Naive thymus-derived CD4-positive, alpha-beta T cell (primary cell): ENCODE measurements around the gene GDAP2. TPM values are rescaled to one million over a fixed set of nuclear protein-coding genes. Genes with fewer than 3 reads are reported as not detected.

Experiments used
- ATAC-seq: fragments of 150-1000 bp; cut with Tn5 transposase; 2 replicates; pipeline ENCODE4 v1.10.0; 2021; ENCODE audit warnings: mild to moderate bottlenecking, moderate library complexity
- CTCF ChIA-PET: fragments of 350-600 bp; sonication (Branson Sonifier 250); formaldehyde crosslinking; loops from one replicate; lab custom pipeline; 2021; ENCODE audit warnings: antibody characterized with exemption; lab: Charles Lee
- POLR2A ChIA-PET: fragments of 350-600 bp; sonication (Branson Sonifier 250); formaldehyde crosslinking; loops from one replicate; lab custom pipeline; 2021; ENCODE audit warnings: antibody characterized with exemption, inconsistent platforms; lab: Charles Lee
- DNase-seq, 9 donors: peaks; one replicate each; pipeline versions ENCODE4 v3.0.0 to v3.0.0-alpha.2; 2020 to 2022; ENCODE audit warnings: mixed read lengths in 1 of 9
- H3K27ac ChIP-seq: one replicate; pipeline ENCODE4 v1.7.0; 2013; ENCODE audit warnings: mild to moderate bottlenecking, low read depth, low read length, moderate library complexity
- H3K27me3 ChIP-seq, 2 donors: one replicate each; pipeline ENCODE4 v1.7.0; 2013; ENCODE audit warnings: low read length in 2 of 2, mild to moderate bottlenecking in 2 of 2, moderate library complexity in 2 of 2; ENCODE audit not compliant: control insufficient read depth in 2 of 2, insufficient read depth in 2 of 2
- H3K36me3 ChIP-seq, 3 experiments: 1 replicate in 2 of 3; 2 replicates in 1 of 3; pipeline ENCODE4 v1.7.0; 2013; ENCODE audit warnings: low read length in 3 of 3, mild to moderate bottlenecking in 3 of 3, moderate library complexity in 1 of 3; ENCODE audit not compliant: insufficient read depth in 3 of 3, control insufficient read depth in 2 of 3
- H3K4me1 ChIP-seq, 2 donors: one replicate each; pipeline ENCODE4 v1.7.0; 2013; ENCODE audit warnings: low read length in 2 of 2, mild to moderate bottlenecking in 2 of 2, moderate library complexity in 1 of 2; ENCODE audit not compliant: control insufficient read depth in 2 of 2, insufficient read depth in 2 of 2
- H3K4me3 ChIP-seq: 2 replicates; pipeline ENCODE4 v1.7.0; 2013; ENCODE audit warnings: mild to moderate bottlenecking, low read length
- H3K9me3 ChIP-seq, 3 experiments: 1 replicate in 2 of 3; 2 replicates in 1 of 3; pipeline ENCODE4 v1.7.0; 2013; ENCODE audit warnings: low read length in 3 of 3; ENCODE audit not compliant: control insufficient read depth in 2 of 3
- H3K27ac Mint-ChIP-seq, 9 donors: one replicate each; pipeline ENCODE4 v1.8.0; 2020 to 2022; ENCODE audit warnings: mixed read lengths in 9 of 9, mild to moderate bottlenecking in 8 of 9, moderate library complexity in 5 of 9, inconsistent platforms in 2 of 9
- H3K27me3 Mint-ChIP-seq, 5 donors: one replicate each; pipeline ENCODE4 v1.8.0; 2021 to 2022; ENCODE audit warnings: mixed read lengths in 5 of 5, mild to moderate bottlenecking in 1 of 5
- H3K36me3 Mint-ChIP-seq, 5 donors: one replicate each; pipeline ENCODE4 v1.8.0; 2020 to 2022; ENCODE audit warnings: mixed read lengths in 5 of 5, mild to moderate bottlenecking in 3 of 5, inconsistent platforms in 1 of 5
- H3K4me1 Mint-ChIP-seq, 7 donors: one replicate each; pipeline ENCODE4 v1.8.0; 2020 to 2022; ENCODE audit warnings: mixed read lengths in 7 of 7, mild to moderate bottlenecking in 3 of 7, inconsistent platforms in 1 of 7
- H3K4me3 Mint-ChIP-seq, 10 donors: one replicate each; pipeline ENCODE4 v1.8.0; 2020 to 2022; ENCODE audit warnings: mild to moderate bottlenecking in 10 of 10, mixed read lengths in 10 of 10, moderate library complexity in 6 of 10, inconsistent platforms in 2 of 10
- H3K9me3 Mint-ChIP-seq, 11 donors: one replicate each; pipeline ENCODE4 v1.8.0; 2020 to 2022; ENCODE audit warnings: mixed read lengths in 11 of 11, mild to moderate bottlenecking in 4 of 11, inconsistent platforms in 1 of 11, moderate library complexity in 1 of 11
- intact Hi-C, 2 donors: fragments of 100-400 bp; cut with micrococcal nuclease; formaldehyde crosslinking; loops; one replicate each; pipeline ENCODE4 v1.15.1; 2023
- polyA plus RNA-seq, 2 donors: library from polyadenylated mRNA; unstranded; fragments of 300-500 nt; fragmentation: Illumina TruSeq; gene quantifications; one replicate each; pipeline ENCODE4 v1.2.3, GENCODE V29; 2021
- total RNA-seq, 6 experiments: library from RNA in 5 of 6; stranded (reverse) in 5 of 6; gene quantifications; 1 replicate in 5 of 6; 2 replicates in 1 of 6; pipeline ENCODE4 v1.2.3 and lab custom pipeline; 2021 to 2026

GDAP2 gene
- total and polyA plus RNA-seq, 7 experiments from 2014 or later: 9.7 to 31.2 (median 24.9) TPM

GRCh38 chr1:117843791-117844190, 85.6 kb downstream of the GDAP2 start:
- CTCF ChIA-PET: interaction anchor here (0.6 kb wide), 1 partner anchor 1058 kb away, joined by 3 read pairs; no protein-coding TSS in a partner anchor
- peaks cover 10 to 74% (median 62%) of the 10 kb centered on the region in 5 donors for H3K36me3 Mint-ChIP-seq

GRCh38 chr1:117842408-117843170, 86.8 kb downstream of the GDAP2 start:
- POLR2A ChIA-PET: interaction anchor here (0.6 kb wide), 1 partner anchor 374 kb away, joined by 4 read pairs; no protein-coding TSS in a partner anchor
- H3K9me3 Mint-ChIP-seq: peaks cover 13 to 50% (median 23%) of the 10 kb centered on the region in 11 donors
- H3K4me1 Mint-ChIP-seq: no peaks in the 10 kb centered on the region

More at GRCh38 chr1:117843791-117844190, 85.6 kb downstream of the GDAP2 start:
- POLR2A ChIA-PET: no interaction called here
- Mint-ChIP-seq H3K4me3 (no peak overlapping the region), H3K27me3 (no peaks in the 10 kb centered on the region), H3K4me1 (no peaks in the 10 kb centered on the region), H3K9me3 (peaks cover 13 to 43% (median 20%) of the 10 kb centered on the region in 11 donors), H3K27ac (no peak overlapping the region)
- Histone ChIP-seq H3K9me3 (no peaks in the 10 kb centered on the region), H3K27ac (no peak overlapping the region), H3K4me3 (no peak overlapping the region), H3K36me3 (no peaks in the 10 kb centered on the region), H3K27me3 (no peaks in the 10 kb centered on the region), H3K4me1 (no peaks in the 10 kb centered on the region)
- ATAC-seq: no peak
- no peak for DNase-seq
- intact Hi-C loops: no loop called here

GRCh38 chr1:117841117-117841650, 88.2 kb downstream of the GDAP2 start:
- H3K27ac Mint-ChIP-seq: no peak overlapping the region
- ChIA-PET CTCF (no interaction called here), POLR2A (no interaction called here)
- Histone ChIP-seq H3K4me1 (no peaks in the 10 kb centered on the region), H3K27me3 (no peaks in the 10 kb centered on the region), H3K27ac (no peak overlapping the region), H3K4me3 (no peak overlapping the region), H3K36me3 (no peaks in the 10 kb centered on the region), H3K9me3 (no peaks in the 10 kb centered on the region)
- DNase-seq (no peak), ATAC-seq (no peak)
- no peak overlapping the region for H3K4me3 Mint-ChIP-seq
- intact Hi-C loops: no loop called here
- H3K27me3 Mint-ChIP-seq: no peaks in the 10 kb centered on the region
- H3K36me3 Mint-ChIP-seq: peaks cover 10 to 67% (median 63%) of the 10 kb centered on the region in 5 donors
- peaks cover 13 to 50% (median 23%) of the 10 kb centered on the region in 11 donors for H3K9me3 Mint-ChIP-seq
- no peaks in the 10 kb centered on the region for H3K4me1 Mint-ChIP-seq

More at GRCh38 chr1:117842408-117843170, 86.8 kb downstream of the GDAP2 start:
- Histone ChIP-seq H3K27me3 (no peaks in the 10 kb centered on the region), H3K9me3 (no peaks in the 10 kb centered on the region), H3K4me1 (no peaks in the 10 kb centered on the region), H3K4me3 (no peak overlapping the region), H3K36me3 (no peaks in the 10 kb centered on the region), H3K27ac (no peak overlapping the region)
- DNase-seq (no peak), ATAC-seq (no peak)
- Mint-ChIP-seq H3K36me3 (peaks cover 10 to 75% (median 67%) of the 10 kb centered on the region in 5 donors), H3K4me3 (no peak overlapping the region), H3K27me3 (no peaks in the 10 kb centered on the region), H3K27ac (no peak overlapping the region)
- intact Hi-C loops: no loop called here
- CTCF ChIA-PET: no interaction called here

GRCh38 chr1:117838911-117839310, 90.5 kb downstream of the GDAP2 start:
- H3K4me1 Mint-ChIP-seq: no peaks in the 10 kb centered on the region
- no peak overlapping the region for H3K27ac Mint-ChIP-seq
- peaks cover 5 to 49% (median 41%) of the 10 kb centered on the region in 5 donors for H3K36me3 Mint-ChIP-seq
- H3K9me3 Mint-ChIP-seq: peaks cover 1 to 29% (median 5%) of the 10 kb centered on the region in 11 donors
- ChIA-PET CTCF (interaction anchor here (0.7 kb wide), 1 partner anchor 1885 kb away, joined by 3 read pairs; no protein-coding TSS in a partner anchor), POLR2A (no interaction called here)
- H3K9me3 ChIP-seq: no peaks in the 10 kb centered on the region
- ATAC-seq: no peak
- H3K4me1 ChIP-seq: no peaks in the 10 kb centered on the region
- H3K27me3 ChIP-seq: no peaks in the 10 kb centered on the region
- no peaks in the 10 kb centered on the region for H3K36me3 ChIP-seq
- intact Hi-C loops: no loop called here
- H3K4me3 ChIP-seq: no peak overlapping the region
- H3K27me3 Mint-ChIP-seq: no peaks in the 10 kb centered on the region
- DNase-seq: no peak
- no peak overlapping the region for H3K27ac ChIP-seq
- H3K4me3 Mint-ChIP-seq: no peak overlapping the region

DNA sequence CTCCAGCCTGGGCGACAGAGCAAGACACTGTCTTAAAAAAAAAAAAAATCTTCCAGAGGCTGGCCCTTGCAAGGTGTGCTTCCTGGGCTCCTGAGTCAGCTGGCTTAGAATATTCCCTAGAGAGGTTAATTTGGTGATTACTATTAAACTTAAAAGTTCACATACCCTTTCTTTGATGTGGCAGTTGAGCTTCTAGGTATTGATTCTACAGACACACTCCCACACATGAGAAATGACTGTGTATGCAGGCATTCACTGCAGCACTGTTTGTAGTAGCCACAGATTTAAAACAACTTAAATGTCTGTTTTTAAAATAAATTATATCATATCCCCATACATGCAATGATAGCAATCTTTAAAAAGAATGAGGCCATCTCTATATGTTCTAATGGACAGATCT, 93.4 kb downstream of the GDAP2 start:
- Mint-ChIP-seq H3K4me3 (no peak overlapping the region), H3K36me3 (peaks cover 0 to 30% (median 19%) of the 10 kb centered on the region in 5 donors), H3K27ac (no peak overlapping the region), H3K4me1 (no peaks in the 10 kb centered on the region), H3K27me3 (peaks cover 0 to 4% (median 0%) of the 10 kb centered on the region in 5 donors), H3K9me3 (peaks cover 0 to 23% (median 6%) of the 10 kb centered on the region in 11 donors)
- ChIA-PET CTCF (no interaction called here), POLR2A (no interaction called here)
- Histone ChIP-seq H3K27me3 (no peaks in the 10 kb centered on the region), H3K27ac (no peak overlapping the region), H3K36me3 (no peaks in the 10 kb centered on the region), H3K9me3 (no peaks in the 10 kb centered on the region), H3K4me1 (no peaks in the 10 kb centered on the region), H3K4me3 (no peak overlapping the region)
- no peak for ATAC-seq
- no peak for DNase-seq
- intact Hi-C loops: no loop called here

DNA sequence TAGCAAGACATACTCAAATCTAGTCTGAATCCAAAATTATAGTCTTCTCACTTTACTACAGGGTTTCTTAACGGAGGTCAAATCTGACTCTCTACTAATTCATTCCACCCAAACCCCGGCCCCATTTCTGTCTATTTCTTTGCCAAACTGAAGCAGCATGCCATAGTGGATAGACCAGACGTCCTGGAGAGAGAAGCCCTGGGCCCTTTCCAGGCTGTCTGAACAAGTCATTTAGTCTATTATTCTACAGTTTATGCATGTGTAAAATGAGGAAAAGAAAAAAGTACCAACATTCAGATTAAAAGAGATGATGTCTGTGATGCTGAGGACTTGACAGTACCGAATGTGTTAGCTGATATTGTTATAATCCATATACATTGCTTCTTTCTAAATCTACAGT, 95.0 kb downstream of the GDAP2 start:
- peaks cover 0 to 4% (median 0%) of the 10 kb centered on the region in 5 donors for H3K27me3 Mint-ChIP-seq
- POLR2A ChIA-PET: no interaction called here
- H3K27ac Mint-ChIP-seq: no peak overlapping the region
- Histone ChIP-seq H3K4me3 (no peak overlapping the region), H3K36me3 (no peaks in the 10 kb centered on the region), H3K4me1 (no peaks in the 10 kb centered on the region), H3K27me3 (no peaks in the 10 kb centered on the region), H3K27ac (no peak overlapping the region), H3K9me3 (peaks cover 0 to 6% (median 0%) of the 10 kb centered on the region in 3 experiments)
- H3K36me3 Mint-ChIP-seq: peaks cover 0 to 18% (median 16%) of the 10 kb centered on the region in 5 donors
- intact Hi-C loops: no loop called here
- CTCF ChIA-PET: no interaction called here
- H3K4me3 Mint-ChIP-seq: no peak overlapping the region
- H3K9me3 Mint-ChIP-seq: peaks cover 5 to 29% (median 11%) of the 10 kb centered on the region in 11 donors
- no peak for ATAC-seq
- no peaks in the 10 kb centered on the region for H3K4me1 Mint-ChIP-seq
- no peak for DNase-seq
